Lower leg skin (tissue), 3 donors: Measurements from ENCODE around the gene TMEFF1.

Source experiments
- POLR2A ChIP-seq, 2 donors: fragments of 450-650 bp; IDR thresholded peaks; one replicate each; pipeline ENCODE4 v1.6.1; 2016 to 2017; ENCODE audit warnings: antibody characterized with exemption in 2 of 2, mild to moderate bottlenecking in 1 of 2, moderate library complexity in 1 of 2
- TF ChIP-seq, protein P1 (sequence below), 3 donors: fragments of 450-650 bp; IDR thresholded peaks; one replicate each; pipeline ENCODE4 v1.5.1; 2016; ENCODE audit warnings: antibody characterized with exemption in 3 of 3, mild to moderate bottlenecking in 3 of 3, moderate library complexity in 2 of 3

DNA sequence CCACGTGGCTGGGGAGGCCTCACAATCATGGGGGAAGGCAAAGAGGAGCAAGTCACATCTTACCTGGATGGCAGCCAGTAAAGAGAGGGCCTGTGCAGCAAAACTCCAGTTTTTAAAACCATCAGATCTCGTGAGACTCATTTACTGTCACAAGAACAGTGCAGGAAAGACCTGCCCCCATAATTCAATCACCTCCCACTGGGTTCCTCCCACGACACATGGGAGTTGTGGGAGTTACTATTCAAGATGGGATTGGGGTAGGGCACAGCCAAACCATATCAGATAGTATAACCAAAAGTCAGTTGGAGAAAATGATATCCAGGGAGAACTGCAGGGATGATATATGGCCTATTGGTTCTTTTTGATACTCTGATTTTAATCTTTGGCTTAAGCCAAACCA, 94.9 kb downstream of the TMEFF1 start:
- TF ChIP-seq, protein P1, sequence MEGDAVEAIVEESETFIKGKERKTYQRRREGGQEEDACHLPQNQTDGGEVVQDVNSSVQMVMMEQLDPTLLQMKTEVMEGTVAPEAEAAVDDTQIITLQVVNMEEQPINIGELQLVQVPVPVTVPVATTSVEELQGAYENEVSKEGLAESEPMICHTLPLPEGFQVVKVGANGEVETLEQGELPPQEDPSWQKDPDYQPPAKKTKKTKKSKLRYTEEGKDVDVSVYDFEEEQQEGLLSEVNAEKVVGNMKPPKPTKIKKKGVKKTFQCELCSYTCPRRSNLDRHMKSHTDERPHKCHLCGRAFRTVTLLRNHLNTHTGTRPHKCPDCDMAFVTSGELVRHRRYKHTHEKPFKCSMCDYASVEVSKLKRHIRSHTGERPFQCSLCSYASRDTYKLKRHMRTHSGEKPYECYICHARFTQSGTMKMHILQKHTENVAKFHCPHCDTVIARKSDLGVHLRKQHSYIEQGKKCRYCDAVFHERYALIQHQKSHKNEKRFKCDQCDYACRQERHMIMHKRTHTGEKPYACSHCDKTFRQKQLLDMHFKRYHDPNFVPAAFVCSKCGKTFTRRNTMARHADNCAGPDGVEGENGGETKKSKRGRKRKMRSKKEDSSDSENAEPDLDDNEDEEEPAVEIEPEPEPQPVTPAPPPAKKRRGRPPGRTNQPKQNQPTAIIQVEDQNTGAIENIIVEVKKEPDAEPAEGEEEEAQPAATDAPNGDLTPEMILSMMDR (IDR thresholded peaks at IDR 0.05): no peak
- TF ChIP-seq POLR2A (IDR thresholded peaks at IDR 0.05): no peak
